ENCODE results near the gene STX10.

The STX10 gene

DNA sequence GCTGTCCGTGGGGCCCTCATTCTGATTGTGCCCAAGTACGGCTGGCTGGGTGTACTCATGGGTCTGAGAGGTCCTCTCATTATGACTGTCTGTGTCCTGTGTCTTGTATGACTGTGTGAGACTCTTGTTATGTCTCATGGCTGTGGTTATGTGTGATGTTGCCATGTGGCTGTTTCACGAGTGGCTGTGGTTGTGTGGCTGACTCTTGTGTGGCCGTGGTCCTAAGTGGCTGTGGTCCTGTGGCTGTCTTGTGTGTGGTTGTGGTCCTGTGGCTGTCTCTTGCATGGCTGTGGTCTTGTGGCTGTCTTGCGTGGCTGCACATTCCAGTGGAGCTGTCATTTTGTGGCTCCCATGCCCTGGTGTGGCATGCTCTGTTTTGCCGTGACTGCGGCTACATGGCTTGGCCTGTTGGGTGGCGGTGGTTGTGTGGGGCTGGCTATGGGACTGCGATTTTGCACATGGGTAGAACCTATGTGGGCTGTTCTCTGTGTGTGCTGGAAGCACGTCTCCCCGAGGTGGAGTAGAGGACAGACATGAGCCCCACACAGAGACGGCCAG, 50.1 kb downstream of the STX10 start:
- DNase-seq, result peak; percentile 77
- peak; percentile 64 for ATAC-seq

DNA sequence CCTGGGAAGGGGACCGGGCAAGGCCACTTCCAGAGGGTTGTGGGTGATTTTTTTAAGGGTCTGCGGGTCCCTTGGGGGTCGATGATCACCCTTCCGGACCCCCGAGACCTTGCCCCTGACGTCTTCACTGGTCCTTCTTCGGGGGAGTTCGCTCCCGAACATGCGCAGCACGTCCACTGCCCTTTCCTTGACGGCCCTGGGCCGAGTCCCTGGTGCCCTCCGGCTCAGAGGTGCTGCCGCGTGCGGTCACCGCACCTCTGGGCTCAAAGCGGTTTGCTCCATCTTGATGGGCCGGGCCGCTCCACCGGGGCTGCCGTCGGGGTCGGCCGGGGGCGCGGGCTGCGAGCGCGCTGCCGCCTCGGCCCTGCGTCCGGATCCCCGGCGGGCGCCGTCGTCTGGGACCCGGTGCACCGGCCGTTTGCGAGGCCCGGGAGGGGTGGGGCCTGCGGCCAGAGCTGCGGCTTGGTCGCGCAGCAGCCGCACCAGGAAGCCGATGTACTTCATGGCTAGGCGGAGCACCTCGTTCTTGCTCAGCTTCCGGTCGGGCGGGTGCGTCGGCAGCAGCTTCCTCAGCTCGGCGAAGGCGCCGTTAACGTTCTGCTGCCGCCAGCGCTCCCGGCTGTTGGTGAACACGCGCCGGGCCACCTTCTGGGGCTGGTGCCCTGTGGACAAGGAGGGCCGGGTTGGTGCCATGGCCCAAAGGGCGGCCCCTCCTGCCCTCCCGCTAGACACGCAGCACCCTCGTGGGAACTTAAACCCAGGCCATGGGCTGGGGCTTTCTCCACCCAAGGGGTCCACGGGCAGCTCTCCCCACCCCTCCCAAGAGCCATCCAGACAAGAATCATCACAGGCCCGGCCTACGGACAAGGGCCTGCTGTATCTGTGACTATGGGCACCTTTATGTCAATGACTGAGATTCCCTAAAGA, 50.8 kb downstream of the STX10 start:
- peak; percentile 79 for DNase-seq

GRCh38 chr19:13098277-13099072, 51.7 kb downstream of the STX10 start:
- ATAC-seq, result no peak
- DNase-seq, result no peak

More for the DNA sequence above, 50.8 kb downstream of the STX10 start:
- peak; percentile 21 for ATAC-seq

- ATAC-seq (no peak), DNase-seq (peak; percentile 50)
These were observed 52.5 kb downstream of the STX10 start for GRCh38 chr19:13097463-13098258.

- ATAC-seq (no peak), DNase-seq (no peak)
These were observed 53.1 kb downstream of the STX10 start for GRCh38 chr19:13097033-13097462.

DNA sequence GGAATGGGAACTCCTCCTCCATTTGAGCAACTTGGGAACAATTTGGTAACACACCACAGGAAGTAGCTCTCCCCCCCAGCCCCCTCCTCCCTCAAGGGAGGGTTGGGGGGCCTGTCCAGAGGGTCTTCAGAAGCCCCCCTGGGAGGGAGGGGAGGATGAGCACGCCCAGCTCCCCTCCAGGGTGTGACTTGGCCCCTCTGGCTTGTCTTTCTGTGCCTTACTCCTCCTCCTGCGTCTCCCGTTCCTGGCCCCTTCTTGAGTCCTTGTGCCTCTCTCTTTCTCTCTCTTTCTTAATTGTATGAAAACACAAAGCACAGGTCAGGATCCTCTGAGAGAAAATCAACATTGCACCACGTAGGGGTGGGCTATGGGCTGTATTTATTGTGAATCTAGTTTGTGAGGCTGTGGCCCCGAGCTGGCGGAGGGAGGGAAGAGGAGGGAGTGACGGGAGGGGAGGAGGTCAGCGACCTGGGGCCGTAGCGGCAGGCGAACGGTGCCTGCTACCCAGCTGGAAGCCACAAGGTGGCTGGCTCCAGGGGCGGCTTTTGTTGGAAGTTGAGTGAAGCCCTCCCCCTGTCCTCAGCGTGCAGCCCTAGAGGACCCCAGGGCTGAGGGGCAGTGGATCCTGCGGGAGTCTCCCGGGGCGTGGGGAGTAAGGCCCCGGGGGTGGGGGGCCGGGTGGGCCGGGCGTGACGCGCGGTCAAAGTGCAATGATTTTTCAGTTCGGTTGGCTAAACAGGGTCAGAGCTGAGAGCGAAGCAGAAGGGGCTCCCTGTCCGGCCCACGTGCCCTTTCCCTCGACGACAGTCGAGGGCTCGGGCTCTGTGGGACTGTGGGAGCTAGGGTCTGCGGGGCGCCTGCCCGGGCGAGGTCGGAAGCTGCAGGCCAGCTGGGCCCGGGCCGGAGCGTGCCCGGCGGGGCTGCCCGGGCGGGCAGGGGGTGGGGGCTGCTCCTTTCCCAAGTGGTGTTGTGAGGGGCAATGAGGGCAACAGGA, 53.9 kb downstream of the STX10 start:
- no peak for ATAC-seq
- DNase-seq, result peak; percentile 43

DNA sequence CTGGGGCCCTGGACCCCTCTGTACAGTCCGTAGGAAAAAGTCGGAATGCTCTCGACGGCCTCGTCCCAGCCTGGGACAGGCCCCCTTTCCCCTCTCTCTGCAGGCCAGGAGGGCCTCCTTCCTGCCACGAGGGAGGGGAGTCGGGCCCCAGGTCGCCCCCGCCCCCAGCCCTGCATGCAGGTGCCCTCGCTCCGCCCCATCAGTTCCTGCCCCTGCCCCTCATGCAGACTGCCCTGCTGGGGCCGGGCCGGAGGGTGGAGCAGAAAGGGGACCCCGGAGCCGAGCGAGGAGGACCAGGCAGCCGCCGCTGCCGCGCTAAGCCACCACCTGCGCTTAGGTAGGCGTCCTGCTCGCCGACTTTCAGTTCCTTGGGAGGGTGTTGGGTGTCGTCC, 54.8 kb downstream of the STX10 start:
- ATAC-seq, result no peak

GRCh38 chr19:13094771-13095392, 55.3 kb downstream of the STX10 start:
- ATAC-seq (no peak), DNase-seq (no peak)

More for the DNA sequence above, 54.8 kb downstream of the STX10 start:
- DNase-seq, result no peak

DNA sequence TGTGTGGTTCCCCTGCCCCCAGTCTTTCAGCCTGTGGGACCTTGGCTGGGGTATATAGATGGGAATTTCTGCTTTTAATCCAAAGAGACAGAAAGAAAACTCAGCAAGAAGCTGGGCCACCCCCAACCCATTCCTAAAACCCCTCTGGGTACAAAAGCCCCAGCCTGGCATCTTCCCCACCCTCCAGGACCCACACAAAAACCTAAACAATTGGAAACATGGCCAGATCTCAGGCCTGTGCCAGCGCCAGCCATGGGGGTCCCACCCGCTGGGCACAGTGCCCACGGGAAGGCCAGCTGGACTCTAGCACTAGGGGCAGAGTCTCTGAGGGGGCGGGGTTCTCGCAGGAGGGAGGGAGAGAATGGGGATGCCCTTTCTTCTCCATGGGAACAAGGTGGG, 56.1 kb downstream of the STX10 start:
- ATAC-seq (no peak), DNase-seq (no peak)

All from stimulated activated naive CD8-positive, alpha-beta T cell treated with anti-CD3 and anti-CD28 coated beads, Interleukin-15, Interleukin-2, amounts not matched to agents 100 U/mL and 50 U/mL, for 24 hours (primary cell).